ENCODE results near the gene GPR37L1. TPM values are rescaled to one million over a fixed set of nuclear protein-coding genes. Genes with fewer than 3 reads are reported as not detected.

GPR37L1 gene, protein sequence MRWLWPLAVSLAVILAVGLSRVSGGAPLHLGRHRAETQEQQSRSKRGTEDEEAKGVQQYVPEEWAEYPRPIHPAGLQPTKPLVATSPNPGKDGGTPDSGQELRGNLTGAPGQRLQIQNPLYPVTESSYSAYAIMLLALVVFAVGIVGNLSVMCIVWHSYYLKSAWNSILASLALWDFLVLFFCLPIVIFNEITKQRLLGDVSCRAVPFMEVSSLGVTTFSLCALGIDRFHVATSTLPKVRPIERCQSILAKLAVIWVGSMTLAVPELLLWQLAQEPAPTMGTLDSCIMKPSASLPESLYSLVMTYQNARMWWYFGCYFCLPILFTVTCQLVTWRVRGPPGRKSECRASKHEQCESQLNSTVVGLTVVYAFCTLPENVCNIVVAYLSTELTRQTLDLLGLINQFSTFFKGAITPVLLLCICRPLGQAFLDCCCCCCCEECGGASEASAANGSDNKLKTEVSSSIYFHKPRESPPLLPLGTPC
- polyA plus RNA-seq (ENCODE audit: insufficient read depth in 1 of 5, insufficient read length in 5 of 5, low replicate concordance in 1 of 5): under 1 TPM; 0.06 to 0.12 (median 0.07) TPM
- long read RNA-seq, donor 1: 0 reads
- long read RNA-seq, donor 2: 0 reads
- long read RNA-seq, donor 3, partial matches to known transcripts: 35 of 35 reads
- long read RNA-seq, donor 3, other reads (novel, unspliced or antisense): 0 of 35 reads
- long read RNA-seq, donor 4: 0 reads
- long read RNA-seq, donor 5, partial matches to known transcripts: 38 of 38 reads
- long read RNA-seq, donor 5, other reads (novel, unspliced or antisense): 0 of 38 reads
- long read RNA-seq, donor 6: 0 reads
- long read RNA-seq, donor 7, partial matches to known transcripts: 0 of 60 reads
- long read RNA-seq, donor 7, other reads (novel, unspliced or antisense): 60 of 60 reads
- long read RNA-seq, donor 8, partial matches to known transcripts: 0 of 13 reads
- long read RNA-seq, donor 8, other reads (novel, unspliced or antisense): 13 of 13 reads

DNA sequence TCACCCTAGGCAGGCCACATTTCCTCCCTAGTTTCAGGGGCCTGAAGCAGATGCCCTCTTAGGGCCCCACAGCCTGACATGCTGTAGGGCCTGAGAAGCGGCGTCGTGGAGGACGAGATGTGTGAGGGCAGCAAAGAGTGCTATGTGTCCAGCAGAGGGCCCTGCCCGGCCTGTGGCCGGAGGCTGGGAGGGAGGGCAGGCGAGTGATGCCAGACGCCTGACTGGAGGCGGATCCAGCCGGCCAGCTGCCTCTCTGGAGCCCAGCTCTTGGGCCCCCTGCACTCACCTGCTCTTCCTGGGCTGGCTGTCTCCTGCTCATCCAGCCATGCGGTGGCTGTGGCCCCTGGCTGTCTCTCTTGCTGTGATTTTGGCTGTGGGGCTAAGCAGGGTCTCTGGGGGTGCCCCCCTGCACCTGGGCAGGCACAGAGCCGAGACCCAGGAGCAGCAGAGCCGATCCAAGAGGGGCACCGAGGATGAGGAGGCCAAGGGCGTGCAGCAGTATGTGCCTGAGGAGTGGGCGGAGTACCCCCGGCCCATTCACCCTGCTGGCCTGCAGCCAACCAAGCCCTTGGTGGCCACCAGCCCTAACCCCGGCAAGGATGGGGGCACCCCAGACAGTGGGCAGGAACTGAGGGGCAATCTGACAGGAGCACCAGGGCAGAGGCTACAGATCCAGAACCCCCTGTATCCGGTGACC lies at the start of gene GPR37L1:
Gene GPR37L1, plus strand, starts transcription at position 279 of the 697 bp plus-strand sequence. Its CDS starts 47 bp downstream, at position 326.
- no peak for DNase-seq

DNA sequence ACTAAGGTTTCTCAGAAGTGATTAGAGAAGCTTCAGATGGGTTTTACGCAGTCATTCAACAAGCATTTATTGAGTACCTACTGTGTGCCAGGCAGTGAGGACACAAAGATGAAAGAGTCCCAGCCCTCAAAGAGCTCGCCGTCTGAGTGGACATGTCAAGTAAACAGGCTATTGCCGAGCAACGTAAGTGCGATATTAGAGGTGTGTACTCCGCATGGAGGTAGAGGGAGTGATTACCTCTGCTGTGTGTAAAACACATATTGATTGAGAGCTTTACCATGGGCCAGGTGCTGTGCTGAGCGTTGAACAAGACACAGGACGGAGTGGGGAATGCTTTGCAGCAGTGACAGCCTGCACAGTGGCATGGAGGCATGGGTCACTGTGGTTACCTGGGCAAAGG lies 49.5 kb upstream of the GPR37L1 start:
- no peak for DNase-seq

DNA sequence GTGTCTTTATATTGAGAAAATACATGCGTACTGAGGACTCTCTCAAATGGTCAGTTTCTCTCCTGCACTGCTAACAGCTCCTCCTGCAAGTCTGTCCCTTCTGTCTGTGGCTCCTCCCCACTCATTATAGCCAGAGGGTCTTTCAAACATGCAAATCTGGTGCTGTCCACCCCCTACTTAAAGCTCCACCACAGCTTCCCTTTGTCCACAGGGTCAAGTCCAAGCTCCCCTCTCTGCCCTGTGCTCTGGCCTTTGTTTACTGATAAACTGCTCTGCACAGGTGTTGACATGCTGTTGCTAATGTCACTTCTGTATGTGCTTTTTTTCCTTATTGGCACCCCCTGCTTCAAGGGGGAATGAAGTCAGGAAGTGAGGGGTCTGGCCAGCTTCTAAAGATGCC lies 47.7 kb upstream of the GPR37L1 start:
- no peak for DNase-seq

DNA sequence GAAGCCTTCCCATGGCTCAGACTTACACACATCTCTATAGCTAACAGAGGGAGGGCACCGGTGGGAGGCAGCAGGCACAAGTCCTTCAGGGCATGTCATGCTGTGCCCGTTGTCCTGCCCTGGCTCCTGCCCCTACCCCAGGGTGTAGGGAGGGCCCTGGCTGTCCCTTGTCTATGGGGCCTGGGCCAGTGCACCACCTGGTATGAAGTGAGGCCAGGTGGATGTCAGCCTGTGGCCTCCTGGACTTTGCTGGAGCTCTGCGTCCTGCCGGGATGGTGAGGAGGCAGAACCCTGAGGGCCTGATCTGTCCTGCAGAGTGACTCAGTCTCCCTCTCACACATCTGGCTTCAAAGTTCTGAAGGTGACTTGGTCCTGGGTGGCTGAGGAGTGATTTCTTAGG lies 47.3 kb upstream of the GPR37L1 start:
- DNase-seq: no peak

DNA sequence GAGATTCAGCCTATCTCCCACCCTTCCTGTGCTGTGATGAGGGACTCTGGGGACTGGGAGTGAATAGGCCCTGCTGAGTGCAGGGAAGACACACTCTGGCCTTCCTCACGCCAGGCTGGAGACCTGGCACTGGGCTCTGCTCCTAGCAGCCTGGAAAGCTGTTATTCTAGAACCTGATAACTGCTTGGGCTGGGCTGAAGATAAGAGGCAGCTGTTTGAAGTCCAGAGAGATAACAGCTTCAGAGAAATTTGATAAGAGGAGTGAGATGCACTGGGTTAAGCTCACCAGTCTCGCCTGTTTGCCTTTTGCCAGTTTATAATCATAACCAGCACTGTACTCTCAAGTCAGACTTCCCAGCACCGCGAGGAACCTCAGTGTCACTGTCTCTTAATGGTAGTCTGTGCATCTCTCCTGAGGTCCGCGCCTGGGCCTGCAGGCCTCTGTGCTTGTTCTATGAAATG lies 46.6 kb upstream of the GPR37L1 start:
- DNase-seq: no peak

DNA sequence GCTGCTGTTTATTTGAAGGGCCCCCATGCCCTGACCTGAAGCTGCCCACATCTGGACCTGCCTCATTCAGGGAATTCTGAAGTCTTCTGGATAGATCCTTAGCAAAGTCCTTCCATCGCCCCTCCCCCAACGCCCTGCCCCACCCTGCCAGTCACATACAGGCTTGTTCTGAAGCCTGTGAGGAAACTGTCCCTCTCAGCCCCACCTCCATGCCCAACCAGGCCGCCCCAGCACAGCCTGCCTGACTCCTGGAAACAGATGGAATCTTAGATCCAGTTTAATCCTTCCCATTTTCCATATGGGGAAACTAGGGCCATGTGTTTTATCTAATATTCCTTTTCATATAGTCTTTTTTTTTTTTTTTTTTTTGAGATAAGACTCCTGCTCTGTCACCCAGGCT lies 44.5 kb upstream of the GPR37L1 start:
- DNase-seq: no peak

DNA sequence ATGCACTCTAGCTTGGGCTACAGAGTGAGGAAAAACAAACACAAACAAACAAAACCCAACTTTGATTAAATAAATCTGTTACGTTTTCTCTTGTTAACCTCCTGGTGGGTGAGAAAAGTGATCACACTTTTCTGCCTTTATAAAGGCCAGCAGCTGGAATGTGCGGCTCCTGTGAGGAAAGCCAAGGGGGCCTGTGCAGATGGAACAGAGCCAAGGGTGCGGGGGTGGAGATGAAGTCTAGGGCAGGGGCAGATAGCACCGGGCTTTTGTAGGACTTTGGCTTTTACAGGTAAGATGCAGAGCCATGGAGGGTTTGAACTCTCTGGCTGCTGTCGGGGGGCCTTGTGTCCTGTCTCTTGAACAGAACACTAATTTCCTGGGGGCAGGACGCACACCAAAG lies 40.7 kb upstream of the GPR37L1 start:
- DNase-seq: no peak

DNA sequence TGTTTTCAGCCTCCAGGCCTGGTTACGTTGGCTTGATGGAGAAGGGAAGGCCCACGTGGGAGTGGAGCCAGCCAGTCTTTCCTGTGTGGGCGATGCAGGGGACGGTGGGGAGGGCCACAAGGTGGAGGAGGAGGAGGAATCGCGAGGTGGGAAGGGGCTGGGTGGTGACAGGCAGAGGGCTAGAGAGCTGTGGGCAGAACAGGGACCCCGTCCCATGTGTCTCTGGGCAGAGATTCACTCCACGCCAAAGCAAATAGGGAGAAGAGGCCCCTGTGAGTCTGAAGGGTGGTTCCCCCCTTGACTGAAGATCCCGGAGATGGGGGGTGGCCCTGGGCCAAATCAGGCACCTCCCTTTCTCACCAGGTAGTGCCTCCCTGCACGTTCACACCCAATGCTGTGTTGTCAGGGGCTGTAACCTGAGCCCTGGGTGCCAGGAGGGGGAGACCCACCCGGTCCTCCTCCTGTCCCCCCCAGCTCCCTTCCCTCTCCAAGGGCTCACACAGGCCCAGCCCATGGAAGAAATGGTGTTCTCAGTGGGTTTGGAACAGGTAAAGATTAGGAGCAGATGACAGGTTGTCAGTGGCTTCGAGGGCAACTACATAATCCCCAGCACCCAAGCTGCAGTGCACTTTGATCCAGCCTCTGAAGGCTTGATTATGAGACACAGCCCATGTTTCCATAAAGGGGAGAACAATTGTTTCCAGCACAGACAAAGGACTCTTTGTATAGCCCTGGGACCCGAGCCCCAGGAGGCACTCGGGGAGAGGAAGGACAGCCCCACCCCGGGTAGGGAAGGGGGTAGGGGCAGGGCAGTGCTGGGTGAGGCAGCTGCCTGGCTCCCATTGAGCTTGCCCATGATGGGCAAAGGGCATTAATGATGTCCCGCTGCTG lies 37.7 kb upstream of the GPR37L1 start:
- DNase-seq: peak; percentile 51 to 55

DNA sequence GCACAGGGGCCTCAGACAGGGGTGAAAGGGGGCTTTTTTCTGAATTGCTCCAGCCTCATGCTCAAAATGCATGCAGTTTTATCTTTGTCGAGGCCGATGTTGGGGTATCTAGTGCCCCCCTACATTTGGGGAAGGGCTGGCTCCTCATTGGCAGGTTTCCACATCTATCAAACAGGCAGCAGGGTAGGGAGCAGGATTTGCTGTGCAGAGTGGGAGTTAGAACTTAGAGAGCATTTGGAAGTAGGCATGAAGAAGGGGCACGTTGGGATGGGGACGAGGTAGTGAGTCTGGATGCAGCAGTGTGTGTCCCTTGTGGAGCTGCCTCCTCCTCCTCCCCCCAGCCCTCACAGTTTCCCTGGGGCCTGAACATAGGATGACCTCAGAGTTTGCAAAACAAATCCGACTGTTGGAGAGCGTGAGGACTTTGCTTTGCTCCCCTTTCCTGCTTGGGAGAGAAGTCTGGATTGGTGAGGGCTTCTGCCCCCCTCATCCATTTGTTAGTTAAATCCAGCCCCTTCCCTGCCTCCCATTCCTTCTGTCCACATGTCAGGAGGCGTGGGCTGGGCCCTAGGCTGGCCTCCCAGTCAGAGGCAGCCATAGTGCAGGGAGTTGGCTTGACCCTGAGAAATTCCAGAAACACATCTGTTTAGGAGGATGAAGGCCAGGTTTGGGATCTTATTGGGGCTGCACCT lies 36.9 kb upstream of the GPR37L1 start:
- DNase-seq: peak in 1 of 2 donors; percentile 24

DNA sequence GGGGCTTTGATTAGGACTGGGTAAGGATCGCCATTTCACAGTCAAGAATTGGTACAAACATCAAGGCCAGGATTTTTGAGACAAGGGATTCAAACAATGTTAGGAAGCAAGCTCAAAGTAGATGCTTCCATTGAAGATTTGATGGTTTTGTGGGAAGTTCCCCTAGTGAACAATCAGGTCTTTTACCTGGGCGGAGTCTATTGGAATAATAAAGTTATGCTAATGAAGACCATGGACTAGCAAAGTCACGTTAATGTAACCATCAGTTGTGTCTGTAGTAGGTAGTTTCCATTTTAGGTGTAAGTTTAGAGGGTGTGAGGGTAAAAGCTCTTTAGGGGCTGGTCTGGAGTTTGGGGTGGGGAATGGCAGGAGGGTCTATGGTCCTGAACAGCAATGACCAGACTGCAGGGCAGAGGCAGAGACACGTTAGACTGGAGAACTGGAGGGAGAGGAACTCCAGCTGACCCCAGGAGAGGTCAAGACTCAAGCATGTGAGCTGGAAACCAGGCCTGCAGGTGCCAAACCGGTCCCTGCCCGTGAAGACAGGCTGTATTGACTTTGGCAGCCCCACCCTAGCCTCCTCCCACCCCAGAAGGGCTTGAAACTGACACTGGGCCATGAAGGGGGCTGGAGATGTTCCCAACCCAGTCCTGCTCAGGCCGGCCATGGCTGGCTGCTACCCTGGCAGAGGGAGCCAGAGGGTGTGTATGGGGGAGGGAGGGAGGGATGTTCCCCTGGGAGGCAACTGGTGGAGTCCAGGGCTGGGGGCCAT lies 36.0 kb upstream of the GPR37L1 start:
- DNase-seq: no peak

DNA sequence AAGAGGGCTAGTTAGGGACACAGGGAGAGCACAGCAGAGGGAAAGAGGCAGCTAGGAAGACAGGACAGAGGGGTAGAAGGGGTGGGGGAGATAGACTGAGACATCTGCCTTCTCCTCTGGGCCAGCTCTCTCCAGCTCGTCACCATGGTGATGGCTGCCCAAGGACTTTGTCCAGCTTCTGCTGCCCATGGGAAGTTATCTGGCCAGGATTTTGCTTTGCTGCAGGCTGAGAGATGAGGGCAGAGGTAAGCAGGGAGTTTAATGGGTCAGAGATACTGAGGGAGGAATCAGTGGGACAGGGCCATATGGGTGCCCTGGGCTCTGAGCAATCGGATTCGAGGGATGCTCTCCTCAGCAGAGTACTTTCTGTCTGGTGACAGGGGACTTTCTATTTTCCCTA lies 34.5 kb upstream of the GPR37L1 start:
- no peak for DNase-seq

DNA sequence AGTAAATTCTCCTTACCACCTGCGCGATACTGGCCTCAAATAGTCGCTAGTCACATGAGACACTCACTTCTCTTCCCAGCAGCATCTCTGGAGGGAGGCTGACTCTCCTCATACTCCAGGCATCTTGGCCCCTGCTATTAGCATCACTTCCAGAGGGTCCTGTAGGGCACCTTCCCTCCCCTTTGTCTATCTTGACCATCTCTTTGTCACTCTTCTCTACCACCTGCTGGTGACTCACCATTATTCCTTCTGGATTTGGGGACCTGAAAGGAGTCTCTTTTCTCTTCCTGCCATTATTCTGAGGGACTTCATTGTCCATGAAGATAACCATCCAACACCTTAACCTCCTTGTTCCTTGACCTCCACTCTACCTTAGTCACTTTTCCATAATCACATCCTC lies 31.7 kb upstream of the GPR37L1 start:
- DNase-seq: no peak

DNA sequence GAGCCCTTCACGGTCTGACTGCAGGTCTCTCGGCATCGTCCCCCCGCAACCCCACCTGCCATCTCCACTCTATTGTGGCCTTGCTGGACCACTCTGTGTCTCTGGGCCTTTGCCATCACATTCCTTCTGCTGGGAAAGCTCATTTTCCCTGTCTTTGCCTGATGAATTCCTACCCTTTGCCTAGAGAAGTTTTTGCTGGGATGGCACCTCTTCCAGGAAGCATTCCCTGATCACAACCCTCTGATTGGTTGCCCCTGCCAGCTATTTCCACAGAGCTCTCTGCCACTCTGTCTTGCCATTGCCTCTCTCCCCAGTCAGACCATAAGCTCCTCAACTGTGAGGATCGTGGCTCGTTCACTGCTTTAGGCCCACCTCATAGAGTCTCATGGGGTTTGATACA lies 28.9 kb upstream of the GPR37L1 start:
- no peak for DNase-seq

DNA sequence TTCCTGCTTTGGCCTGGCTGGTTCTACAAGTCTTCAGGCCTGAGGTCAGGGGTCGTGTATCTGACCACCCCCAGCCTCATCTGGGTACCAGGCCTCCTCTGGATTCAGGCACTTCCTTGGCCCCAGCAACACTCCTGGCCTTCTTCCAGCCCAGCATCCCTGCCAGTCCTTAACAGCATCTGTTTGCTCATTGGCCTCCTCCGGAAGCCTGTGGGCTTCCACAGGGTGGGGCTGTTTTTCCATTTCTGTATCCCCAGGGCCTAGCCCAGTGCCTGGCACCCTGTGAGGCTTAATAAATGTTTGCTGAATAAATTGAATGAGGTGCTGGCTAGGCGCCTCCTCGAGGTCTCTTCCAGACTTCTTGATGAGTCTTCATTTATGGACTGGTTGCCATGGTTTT lies 21.5 kb upstream of the GPR37L1 start:
- DNase-seq: no peak

DNA sequence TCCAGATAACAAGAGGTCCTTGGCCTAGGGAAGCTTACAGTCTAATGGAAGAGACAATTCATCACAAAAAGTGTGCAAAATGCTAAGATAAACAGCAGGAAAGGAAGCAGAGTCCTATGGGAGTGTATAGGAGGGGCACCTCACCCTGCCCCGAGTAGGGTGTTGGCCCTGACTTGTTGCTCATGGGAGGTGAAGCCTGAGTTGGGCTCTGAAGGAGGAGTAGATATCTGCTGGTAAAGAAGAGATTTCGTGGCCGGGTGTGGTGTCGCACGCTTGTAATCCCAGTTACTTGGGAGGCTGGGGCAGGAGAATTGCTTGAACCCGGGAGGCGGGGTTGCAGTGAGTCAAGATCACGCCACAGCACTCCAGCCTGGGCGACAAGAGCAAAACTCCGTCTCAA lies 18.6 kb upstream of the GPR37L1 start:
- DNase-seq: no peak

DNA sequence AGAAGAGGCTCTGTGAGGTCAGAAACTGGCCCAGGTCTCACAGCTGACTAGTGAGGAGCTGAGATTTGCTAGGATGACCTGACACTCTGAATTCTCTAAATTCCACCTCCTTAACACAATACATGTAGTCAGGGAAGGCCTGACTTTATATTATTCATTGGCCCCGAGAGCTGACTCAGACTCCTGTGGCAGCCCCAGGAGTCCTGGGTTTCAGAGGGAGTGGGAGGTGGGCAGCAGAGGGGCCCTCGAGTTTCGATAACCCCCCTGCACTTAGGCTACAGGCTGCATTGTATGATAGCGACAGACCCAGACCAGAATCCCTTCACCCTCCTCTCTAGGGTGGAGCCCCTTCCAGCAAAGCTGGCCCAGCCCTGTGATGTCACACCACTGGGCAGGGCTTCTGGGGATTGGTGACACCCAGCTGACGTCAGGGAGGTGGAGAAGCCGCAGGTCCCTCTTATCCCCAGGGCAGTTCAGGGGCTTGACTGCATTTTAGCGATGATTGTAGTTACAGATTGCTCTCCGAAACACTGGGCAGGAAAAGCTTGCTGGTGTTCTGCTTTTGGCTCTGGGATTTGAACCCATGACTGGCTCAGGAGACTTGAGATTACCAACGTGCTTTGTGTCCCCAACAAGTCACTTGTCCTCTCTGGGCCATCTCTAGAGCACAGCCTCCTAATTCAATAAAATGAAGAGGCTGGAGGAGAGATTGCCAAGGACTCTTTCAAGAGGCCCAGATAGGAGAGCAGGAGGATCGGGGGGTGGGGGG lies 17.0 kb upstream of the GPR37L1 start:
- DNase-seq: no peak

DNA sequence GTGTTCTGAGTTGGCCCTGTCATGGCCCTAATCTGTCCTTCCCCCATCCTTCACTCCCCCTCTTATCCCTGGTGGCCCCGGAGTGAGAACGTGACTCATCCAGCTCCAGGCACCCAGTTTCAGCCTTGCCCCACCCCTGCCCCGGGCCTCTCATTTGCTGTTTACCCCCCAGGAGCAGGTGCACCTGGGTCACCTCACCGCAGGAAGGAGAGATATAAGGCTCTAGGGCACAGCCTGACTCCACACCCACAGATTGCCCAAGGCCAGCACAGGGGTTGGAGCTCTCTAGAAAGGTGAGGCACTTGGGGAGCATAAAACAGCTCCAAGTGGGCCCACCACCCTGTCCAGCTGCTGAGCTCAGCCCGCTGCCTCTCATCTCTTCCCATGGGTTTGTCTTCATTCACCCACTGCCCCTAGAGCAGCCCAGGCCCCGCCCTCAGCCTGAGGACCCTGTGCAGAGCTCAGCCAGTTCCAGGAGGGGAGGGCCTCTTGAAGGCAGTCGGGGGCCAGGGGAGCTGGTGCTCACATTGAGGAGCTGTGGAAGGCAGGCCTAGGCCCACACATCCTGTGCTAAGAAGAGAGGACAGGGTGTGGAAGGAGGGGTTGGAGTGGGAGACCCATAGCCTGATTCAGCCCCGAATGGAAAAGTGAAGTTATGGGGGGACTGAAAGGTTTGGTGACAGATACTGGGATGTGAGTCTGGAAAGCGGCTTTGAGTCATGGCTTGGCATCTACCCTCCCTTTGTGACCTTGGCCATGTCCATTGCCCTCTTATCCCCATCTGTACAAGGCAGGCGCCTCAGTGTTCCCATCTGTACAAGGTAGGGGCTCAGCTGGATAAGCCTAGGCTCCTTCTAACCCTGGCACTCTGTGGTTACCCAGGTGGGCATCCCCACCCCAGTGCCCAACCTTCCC lies 16.1 kb upstream of the GPR37L1 start:
- no peak for DNase-seq

All from right lung (tissue), 10 donors.